H1 (cell line): ENCODE data around the gene PCDH18.
"Not testable (repeated sequence)": the region's sequence is repeated elsewhere in the genome, so short reads cannot be mapped to it uniquely, and the experiment has no call there.

Source experiments
- CEBPB ChIP-seq: IDR thresholded peaks from 2 replicates; pipeline ENCODE4 v1.6.1; 2012; ENCODE audit warnings: low read depth, low read length
- JUND ChIP-seq: IDR thresholded peaks from 2 replicates; pipeline ENCODE4 v1.6.1; 2011; ENCODE audit warnings: mild to moderate bottlenecking, improper control_type of control experiment, low read length
- MAFK ChIP-seq: IDR thresholded peaks from 2 replicates; pipeline ENCODE4 v1.6.1; 2012; ENCODE audit warnings: low read depth, mild to moderate bottlenecking, improper control_type of control experiment, low read length
- RAD21 ChIP-seq, 2 experiments: IDR thresholded peaks in 1 of 2; conservative IDR thresholded peaks in 1 of 2; 2 replicates each; pipeline ENCODE4 v1.6.1; 2011; ENCODE audit warnings: low read depth in 2 of 2, low read length in 2 of 2, improper control_type of control experiment in 1 of 2, inconsistent platforms in 1 of 2, mild to moderate bottlenecking in 1 of 2, moderate library complexity in 1 of 2
- SP2 ChIP-seq: IDR thresholded peaks from 2 replicates; pipeline ENCODE4 v1.6.1; 2012; ENCODE audit warnings: mild to moderate bottlenecking, low read length, inconsistent platforms
- SUZ12 ChIP-seq: fragments of 200-600 bp; sonication (generic); IDR thresholded peaks from 2 replicates; pipeline ENCODE4 v1.6.1; 2012; ENCODE audit warnings: mild to moderate bottlenecking, inconsistent platforms, low read length, moderate library complexity, mixed read lengths
- TCF12 ChIP-seq: IDR thresholded peaks from 2 replicates; pipeline ENCODE4 v1.6.1; 2011; ENCODE audit warnings: low read depth, mild to moderate bottlenecking, low read length
- YY1 ChIP-seq: IDR thresholded peaks from 2 replicates; pipeline ENCODE4 v1.6.1; 2011; ENCODE audit warnings: low read depth, mild to moderate bottlenecking, low read length
- TF ChIP-seq, protein P1 (sequence below), 3 experiments: IDR thresholded peaks; 1 replicate in 2 of 3; 2 replicates in 1 of 3; pipeline versions ENCODE4 v1.5.1 to v1.6.1; 2011; ENCODE audit warnings: low read length in 3 of 3, mild to moderate bottlenecking in 3 of 3, inconsistent platforms in 2 of 3, low read depth in 1 of 3, moderate library complexity in 1 of 3; ENCODE audit not compliant: insufficient read depth in 1 of 3; ENCODE audit errors: control extremely low read depth in 1 of 3
- TF ChIP-seq, protein P2 (sequence below): IDR thresholded peaks from 2 replicates; pipeline ENCODE4 v1.6.1; 2012; ENCODE audit warnings: low read length, inconsistent platforms
- TF ChIP-seq, protein P3 (sequence below): IDR thresholded peaks from 2 replicates; pipeline ENCODE4 v1.6.1; 2012; ENCODE audit warnings: inconsistent platforms

DNA sequence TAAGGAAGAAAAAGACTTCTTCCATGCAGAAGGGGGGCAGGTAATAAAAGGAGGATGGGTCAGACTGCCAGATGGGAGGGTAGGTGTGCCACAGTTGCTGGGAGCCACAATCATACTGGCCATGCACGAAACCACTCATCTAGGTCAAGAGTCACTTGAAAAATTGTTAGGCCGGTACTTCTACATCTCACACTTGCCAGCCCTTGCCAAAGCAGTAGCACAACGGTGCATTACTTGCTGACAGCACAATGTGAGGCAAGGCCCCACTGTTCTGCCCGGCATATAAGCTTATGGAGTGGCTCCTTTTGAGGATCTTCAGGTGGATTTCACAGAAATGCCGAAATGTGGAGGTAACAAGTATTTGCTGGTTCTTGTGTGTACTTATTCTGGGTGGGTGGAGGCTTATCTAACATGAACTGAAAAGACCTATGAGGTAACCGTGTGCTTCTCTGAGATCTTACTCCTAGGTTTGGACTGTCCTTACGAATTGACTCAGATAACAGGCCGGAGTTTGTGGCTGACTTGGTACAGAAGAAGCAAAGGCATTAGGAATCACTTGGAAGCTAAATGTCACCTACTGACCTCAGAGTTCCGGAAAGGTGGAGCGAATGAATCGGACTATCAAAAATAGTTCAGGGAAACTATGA, 48.9 kb downstream of the PCDH18 start:
- TF ChIP-seq RAD21 (IDR thresholded peaks at IDR 0.05 in 1 of 2, conservative IDR thresholded peaks at IDR 0.05 in 1 of 2; ENCODE audit: low read depth in 2 of 2, low read length in 2 of 2); SUZ12; CEBPB; YY1; MAFK; SP2; JUND; TCF12: not testable (repeated sequence)
- TF ChIP-seq, protein P1, sequence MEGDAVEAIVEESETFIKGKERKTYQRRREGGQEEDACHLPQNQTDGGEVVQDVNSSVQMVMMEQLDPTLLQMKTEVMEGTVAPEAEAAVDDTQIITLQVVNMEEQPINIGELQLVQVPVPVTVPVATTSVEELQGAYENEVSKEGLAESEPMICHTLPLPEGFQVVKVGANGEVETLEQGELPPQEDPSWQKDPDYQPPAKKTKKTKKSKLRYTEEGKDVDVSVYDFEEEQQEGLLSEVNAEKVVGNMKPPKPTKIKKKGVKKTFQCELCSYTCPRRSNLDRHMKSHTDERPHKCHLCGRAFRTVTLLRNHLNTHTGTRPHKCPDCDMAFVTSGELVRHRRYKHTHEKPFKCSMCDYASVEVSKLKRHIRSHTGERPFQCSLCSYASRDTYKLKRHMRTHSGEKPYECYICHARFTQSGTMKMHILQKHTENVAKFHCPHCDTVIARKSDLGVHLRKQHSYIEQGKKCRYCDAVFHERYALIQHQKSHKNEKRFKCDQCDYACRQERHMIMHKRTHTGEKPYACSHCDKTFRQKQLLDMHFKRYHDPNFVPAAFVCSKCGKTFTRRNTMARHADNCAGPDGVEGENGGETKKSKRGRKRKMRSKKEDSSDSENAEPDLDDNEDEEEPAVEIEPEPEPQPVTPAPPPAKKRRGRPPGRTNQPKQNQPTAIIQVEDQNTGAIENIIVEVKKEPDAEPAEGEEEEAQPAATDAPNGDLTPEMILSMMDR (IDR thresholded peaks at IDR 0.05; ENCODE audit: control extremely low read depth in 1 of 3, insufficient read depth in 1 of 3, low read depth in 1 of 3, low read length in 3 of 3): not testable (repeated sequence)
- TF ChIP-seq, protein P2, sequence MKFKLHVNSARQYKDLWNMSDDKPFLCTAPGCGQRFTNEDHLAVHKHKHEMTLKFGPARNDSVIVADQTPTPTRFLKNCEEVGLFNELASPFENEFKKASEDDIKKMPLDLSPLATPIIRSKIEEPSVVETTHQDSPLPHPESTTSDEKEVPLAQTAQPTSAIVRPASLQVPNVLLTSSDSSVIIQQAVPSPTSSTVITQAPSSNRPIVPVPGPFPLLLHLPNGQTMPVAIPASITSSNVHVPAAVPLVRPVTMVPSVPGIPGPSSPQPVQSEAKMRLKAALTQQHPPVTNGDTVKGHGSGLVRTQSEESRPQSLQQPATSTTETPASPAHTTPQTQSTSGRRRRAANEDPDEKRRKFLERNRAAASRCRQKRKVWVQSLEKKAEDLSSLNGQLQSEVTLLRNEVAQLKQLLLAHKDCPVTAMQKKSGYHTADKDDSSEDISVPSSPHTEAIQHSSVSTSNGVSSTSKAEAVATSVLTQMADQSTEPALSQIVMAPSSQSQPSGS: not testable (repeated sequence)
- TF ChIP-seq, protein P3, sequence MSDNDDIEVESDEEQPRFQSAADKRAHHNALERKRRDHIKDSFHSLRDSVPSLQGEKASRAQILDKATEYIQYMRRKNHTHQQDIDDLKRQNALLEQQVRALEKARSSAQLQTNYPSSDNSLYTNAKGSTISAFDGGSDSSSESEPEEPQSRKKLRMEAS: not testable (repeated sequence)
